Keratinocyte (primary cell): ENCODE measurements around the gene MAGI1. TPM values are rescaled to one million over a fixed set of nuclear protein-coding genes. Genes with fewer than 3 reads are reported as not detected.

Experiments used
- DNase-seq: peaks from one replicate; pipeline ENCODE4 v3.0.0-alpha.2; 2011; ENCODE audit warnings: low read depth, missing footprints, low spot score
- FAIRE-seq: peaks from 2 replicates; lab custom pipeline; 2011; peaks lifted over from hg19 to GRCh38; lab: Jason Lieb, UNC
- H2AFZ ChIP-seq: 2 replicates; pipeline ENCODE4 v1.6.0; 2012; ENCODE audit warnings: low read length, control low read depth, inconsistent platforms; ENCODE audit not compliant: control insufficient read depth
- H3K27ac ChIP-seq: 2 replicates; pipeline ENCODE4 v1.5.1; 2011; ENCODE audit warnings: low read length; ENCODE audit not compliant: control insufficient read depth, insufficient read depth
- H3K27me3 ChIP-seq: 3 replicates; pipeline ENCODE4 v1.6.0; 2011; ENCODE audit warnings: low read length; ENCODE audit not compliant: control insufficient read depth, insufficient read depth; ENCODE audit errors: extremely low read depth
- H3K36me3 ChIP-seq, 2 experiments: 2 replicates in 1 of 2; 3 replicates in 1 of 2; pipeline ENCODE4 v1.5.1; 2011; ENCODE audit warnings: low read length in 2 of 2, mild to moderate bottlenecking in 1 of 2; ENCODE audit not compliant: control insufficient read depth in 2 of 2, insufficient read depth in 2 of 2; ENCODE audit errors: extremely low read depth in 1 of 2
- H3K4me1 ChIP-seq: 3 replicates; pipeline ENCODE4 v1.5.1; 2011; ENCODE audit warnings: low read length; ENCODE audit not compliant: control insufficient read depth, insufficient read depth; ENCODE audit errors: extremely low read depth
- H3K4me2 ChIP-seq: 3 replicates; pipeline ENCODE4 v1.6.0; 2011; ENCODE audit warnings: low read depth, low read length; ENCODE audit not compliant: control insufficient read depth, insufficient read depth; ENCODE audit errors: extremely low read depth
- H3K4me3 ChIP-seq, 3 experiments: fragments of 200-600 bp in 1 of 3; sonication (generic) in 1 of 3; 2 replicates in 2 of 3; 3 replicates in 1 of 3; pipeline ENCODE4 v1.5.1; 2011 to 2016; ENCODE audit warnings: low read length in 3 of 3, mild to moderate bottlenecking in 3 of 3, control low read depth in 2 of 3, inconsistent platforms in 1 of 3, low read depth in 1 of 3, mixed read lengths in 1 of 3, mixed run types in 1 of 3, moderate library complexity in 1 of 3; ENCODE audit not compliant: control insufficient read depth in 2 of 3, insufficient read depth in 2 of 3; ENCODE audit errors: extremely low read depth in 1 of 3
- H3K79me2 ChIP-seq: 2 replicates; pipeline ENCODE4 v1.6.0; 2012; ENCODE audit warnings: low read length; ENCODE audit not compliant: control insufficient read depth, insufficient read depth
- H3K9ac ChIP-seq: 3 replicates; pipeline ENCODE4 v1.6.0; 2011; ENCODE audit warnings: low read length; ENCODE audit not compliant: control insufficient read depth, insufficient read depth; ENCODE audit errors: extremely low read depth
- H3K9me1 ChIP-seq: 3 replicates; pipeline ENCODE4 v1.6.0; 2011; ENCODE audit warnings: low read length; ENCODE audit not compliant: control insufficient read depth, insufficient read depth; ENCODE audit errors: extremely low read depth
- H3K9me3 ChIP-seq: 2 replicates; pipeline ENCODE4 v1.5.1; 2012; ENCODE audit warnings: low read depth, low read length; ENCODE audit not compliant: control insufficient read depth
- H4K20me1 ChIP-seq: 3 replicates; pipeline ENCODE4 v1.6.0; 2011; ENCODE audit warnings: low read length; ENCODE audit not compliant: control insufficient read depth, insufficient read depth; ENCODE audit errors: extremely low read depth
- EZH2 ChIP-seq: IDR thresholded peaks from one replicate; pipeline ENCODE4 v1.6.1; 2012; ENCODE audit warnings: inconsistent platforms, mild to moderate bottlenecking, low read length, moderate library complexity
- dilution Hi-C: fragments of 300-500 bp; cut with MboI; formaldehyde crosslinking; loops from one replicate; pipeline ENCODE4 v1.7.0; 2020; ENCODE audit warnings: low sequenced_read_pairs; ENCODE audit not compliant: extremely low pct_ligation_motif_present
- polyA plus RNA-seq, 5 experiments: library from polyadenylated mRNA; depleted of rRNA in 3 of 5; stranded (reverse) in 3 of 5; stranded (forward) in 1 of 5; unstranded in 1 of 5; fragments of >200 nt; gene quantifications; 1 replicate in 1 of 5; 2 replicates in 3 of 5; 3 replicates in 1 of 5; pipeline versions ENCODE4 v1.2.1 to v1.2.3, GENCODE V29; 2011 to 2012; ENCODE audit warnings: missing spikeins in 2 of 5, low read depth in 1 of 5, low replicate concordance in 1 of 5
- TF ChIP-seq, protein P1 (sequence below), 3 experiments: IDR thresholded peaks in 1 of 3; conservative IDR thresholded peaks in 1 of 3; optimal IDR thresholded peaks in 1 of 3; 2 replicates in 2 of 3; 3 replicates in 1 of 3; pipeline versions ENCODE3 to v1.5.1; 2011; ENCODE audit warnings: low read length in 3 of 3, mild to moderate bottlenecking in 3 of 3, moderate library complexity in 2 of 3, control low read depth in 1 of 3, inconsistent platforms in 1 of 3; ENCODE audit not compliant: insufficient read depth in 2 of 3; ENCODE audit errors: extremely low read depth in 1 of 3

Gene MAGI1
- polyA plus RNA-seq, 1 donor (not counting 4 experiments of a cell fraction or from before 2014, with no cell fraction given), result 10.9 TPM

DNA sequence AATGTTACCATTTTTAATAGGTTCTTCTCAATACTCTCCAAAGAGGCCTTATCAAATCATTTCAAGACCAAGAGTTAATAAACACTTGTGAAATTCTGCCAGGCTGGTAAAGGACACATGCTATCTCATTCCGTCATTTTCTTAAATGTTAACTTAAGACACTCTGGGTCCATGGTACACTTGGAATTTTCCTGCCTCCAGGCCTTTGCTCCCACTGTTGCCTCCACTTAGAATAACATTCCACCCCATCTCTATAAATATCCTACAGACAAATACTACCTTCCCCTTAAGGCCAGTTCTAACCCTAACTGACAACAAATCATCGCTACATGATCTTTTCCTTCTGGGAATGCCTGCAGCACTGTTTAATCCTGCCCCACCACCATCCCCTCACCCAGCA lies 24.1 kb downstream of the MAGI1 start:
- H2AFZ ChIP-seq, result no peak overlapping the region
- no peak overlapping the region for H3K9ac ChIP-seq
- FAIRE-seq (no peak), DNase-seq (no peak)
- no peaks in the 10 kb centered on the region for H3K27me3 ChIP-seq
- H3K4me2 ChIP-seq, result no peak overlapping the region
- peaks cover 47% of the 10 kb centered on the region for H3K4me1 ChIP-seq
- no peaks in the 10 kb centered on the region for H3K9me3 ChIP-seq
- no peak overlapping the region for H3K27ac ChIP-seq
- TF ChIP-seq, protein P1, sequence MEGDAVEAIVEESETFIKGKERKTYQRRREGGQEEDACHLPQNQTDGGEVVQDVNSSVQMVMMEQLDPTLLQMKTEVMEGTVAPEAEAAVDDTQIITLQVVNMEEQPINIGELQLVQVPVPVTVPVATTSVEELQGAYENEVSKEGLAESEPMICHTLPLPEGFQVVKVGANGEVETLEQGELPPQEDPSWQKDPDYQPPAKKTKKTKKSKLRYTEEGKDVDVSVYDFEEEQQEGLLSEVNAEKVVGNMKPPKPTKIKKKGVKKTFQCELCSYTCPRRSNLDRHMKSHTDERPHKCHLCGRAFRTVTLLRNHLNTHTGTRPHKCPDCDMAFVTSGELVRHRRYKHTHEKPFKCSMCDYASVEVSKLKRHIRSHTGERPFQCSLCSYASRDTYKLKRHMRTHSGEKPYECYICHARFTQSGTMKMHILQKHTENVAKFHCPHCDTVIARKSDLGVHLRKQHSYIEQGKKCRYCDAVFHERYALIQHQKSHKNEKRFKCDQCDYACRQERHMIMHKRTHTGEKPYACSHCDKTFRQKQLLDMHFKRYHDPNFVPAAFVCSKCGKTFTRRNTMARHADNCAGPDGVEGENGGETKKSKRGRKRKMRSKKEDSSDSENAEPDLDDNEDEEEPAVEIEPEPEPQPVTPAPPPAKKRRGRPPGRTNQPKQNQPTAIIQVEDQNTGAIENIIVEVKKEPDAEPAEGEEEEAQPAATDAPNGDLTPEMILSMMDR (optimal IDR thresholded peaks at IDR 0.05 in 1 of 3, IDR thresholded peaks at IDR 0.05 in 1 of 3, conservative IDR thresholded peaks at IDR 0.05 in 1 of 3; ENCODE audit: extremely low read depth in 1 of 3, insufficient read depth in 2 of 3, low read length in 3 of 3), result no peak
- TF ChIP-seq EZH2, result no peak
- H3K9me1 ChIP-seq, result peaks cover 2% of the 10 kb centered on the region
- dilution Hi-C loops, result no loop called here
- peaks cover 14% of the 10 kb centered on the region for H3K79me2 ChIP-seq
- H3K4me3 ChIP-seq, result no peak overlapping the region
- no peaks in the 10 kb centered on the region for H4K20me1 ChIP-seq
- H3K36me3 ChIP-seq, result no peaks in the 10 kb centered on the region

DNA sequence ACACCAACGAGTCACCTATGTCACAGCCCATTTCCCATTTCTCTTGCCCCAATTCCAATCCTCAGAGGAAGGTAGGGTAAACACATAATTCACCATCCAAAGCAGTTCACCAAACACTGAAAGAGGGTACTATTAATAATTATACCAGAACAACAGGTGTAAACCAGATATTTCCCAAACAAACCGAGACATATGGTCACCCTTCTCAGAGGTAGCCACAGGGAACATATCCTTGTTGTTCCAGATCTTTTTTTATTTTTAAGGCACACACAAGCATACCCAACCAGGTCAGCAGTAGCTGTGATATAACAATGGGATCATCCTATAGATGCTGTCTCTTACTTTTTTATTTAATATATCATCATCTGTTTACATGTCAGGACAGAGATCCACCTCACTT lies 24.7 kb downstream of the MAGI1 start:
- Histone ChIP-seq H3K36me3 (no peaks in the 10 kb centered on the region), H3K4me2 (no peak overlapping the region), H3K9me3 (no peaks in the 10 kb centered on the region), H3K27me3 (no peaks in the 10 kb centered on the region), H4K20me1 (no peaks in the 10 kb centered on the region), H2AFZ (no peak overlapping the region), H3K27ac (no peak overlapping the region), H3K79me2 (peaks cover 13% of the 10 kb centered on the region), H3K9me1 (peaks cover 2% of the 10 kb centered on the region), H3K9ac (no peak overlapping the region), H3K4me1 (peaks cover 43% of the 10 kb centered on the region), H3K4me3 (no peak overlapping the region)
- TF ChIP-seq, protein P1 (optimal IDR thresholded peaks at IDR 0.05 in 1 of 3, IDR thresholded peaks at IDR 0.05 in 1 of 3, conservative IDR thresholded peaks at IDR 0.05 in 1 of 3; ENCODE audit: extremely low read depth in 1 of 3, insufficient read depth in 2 of 3, low read length in 3 of 3), result no peak
- TF ChIP-seq EZH2, result no peak
- no peak for DNase-seq
- FAIRE-seq, result no peak
- dilution Hi-C loops, result no loop called here
